ENCODE results near the gene SCAF11.

Gene SCAF11

GRCh38 chr12:45959728-45960127 is 30.6 kb downstream of the SCAF11 start:
- H3K27me3 ChIP-seq (ENCODE audit: control insufficient read depth in 1 of 2, insufficient read depth in 2 of 2, low read length in 2 of 2), result no peaks in the 10 kb centered on the region
- no peaks in the 10 kb centered on the region for H3K4me1 ChIP-seq (ENCODE audit: control insufficient read depth, insufficient read depth, low read length)
- no peak overlapping the region for H3K4me3 ChIP-seq (ENCODE audit: low read length in 2 of 2)
- no peak overlapping the region for H3K9ac ChIP-seq (ENCODE audit: low read length in 2 of 2)
- no peaks in the 10 kb centered on the region for H3K9me3 ChIP-seq (ENCODE audit: control insufficient read depth in 2 of 2, low read length in 2 of 2)
- no peak overlapping the region for H3K27ac ChIP-seq (ENCODE audit: low read length)
- peaks cover 0 to 9% of the 10 kb centered on the region in 2 donors for H3K36me3 ChIP-seq (ENCODE audit: control insufficient read depth in 2 of 2, insufficient read depth in 2 of 2, low read length in 2 of 2)

GRCh38 chr12:45959025-45959424 is 31.3 kb downstream of the SCAF11 start:
- H3K36me3 ChIP-seq (ENCODE audit: control insufficient read depth in 2 of 2, insufficient read depth in 2 of 2, low read length in 2 of 2), result peaks cover 0 to 9% of the 10 kb centered on the region in 2 donors
- H3K9me3 ChIP-seq (ENCODE audit: control insufficient read depth in 2 of 2, low read length in 2 of 2), result no peaks in the 10 kb centered on the region
- H3K27me3 ChIP-seq (ENCODE audit: control insufficient read depth in 1 of 2, insufficient read depth in 2 of 2, low read length in 2 of 2), result no peaks in the 10 kb centered on the region
- H3K4me1 ChIP-seq (ENCODE audit: control insufficient read depth, insufficient read depth, low read length), result no peaks in the 10 kb centered on the region
- no peak overlapping the region for H3K9ac ChIP-seq (ENCODE audit: low read length in 2 of 2)
- H3K4me3 ChIP-seq (ENCODE audit: low read length in 2 of 2), result no peak overlapping the region
- no peak overlapping the region for H3K27ac ChIP-seq (ENCODE audit: low read length)

GRCh38 chr12:45948546-45948945 is 41.8 kb downstream of the SCAF11 start:
- no peak overlapping the region for H3K9ac ChIP-seq (ENCODE audit: low read length in 2 of 2)
- H3K36me3 ChIP-seq (ENCODE audit: control insufficient read depth in 2 of 2, insufficient read depth in 2 of 2, low read length in 2 of 2), result peaks cover 15 to 20% of the 10 kb centered on the region in 2 donors
- no peak overlapping the region for H3K4me3 ChIP-seq (ENCODE audit: low read length in 2 of 2)

GRCh38 chr12:45946435-45946834 is 43.9 kb downstream of the SCAF11 start:
- Histone ChIP-seq H3K36me3 (ENCODE audit: control insufficient read depth in 2 of 2, insufficient read depth in 2 of 2, low read length in 2 of 2) (peaks cover 15 to 24% of the 10 kb centered on the region in 2 donors), H3K9me3 (ENCODE audit: control insufficient read depth in 2 of 2, low read length in 2 of 2) (no peaks in the 10 kb centered on the region), H3K27me3 (ENCODE audit: control insufficient read depth in 1 of 2, insufficient read depth in 2 of 2, low read length in 2 of 2) (no peaks in the 10 kb centered on the region)

More at GRCh38 chr12:45948546-45948945, 41.8 kb downstream of the SCAF11 start:
- H3K4me1 ChIP-seq (ENCODE audit: control insufficient read depth, insufficient read depth, low read length), result no peaks in the 10 kb centered on the region
- no peaks in the 10 kb centered on the region for H3K27me3 ChIP-seq (ENCODE audit: control insufficient read depth in 1 of 2, insufficient read depth in 2 of 2, low read length in 2 of 2)
- H3K9me3 ChIP-seq (ENCODE audit: control insufficient read depth in 2 of 2, low read length in 2 of 2), result no peaks in the 10 kb centered on the region
- H3K27ac ChIP-seq (ENCODE audit: low read length), result no peak overlapping the region

GRCh38 chr12:45944771-45945170 is 45.6 kb downstream of the SCAF11 start:
- H3K9ac ChIP-seq (ENCODE audit: low read length in 2 of 2), result no peak overlapping the region
- H3K4me3 ChIP-seq (ENCODE audit: low read length in 2 of 2), result no peak overlapping the region
- H3K36me3 ChIP-seq (ENCODE audit: control insufficient read depth in 2 of 2, insufficient read depth in 2 of 2, low read length in 2 of 2), result peaks cover 15 to 32% of the 10 kb centered on the region in 2 donors
- H3K27ac ChIP-seq (ENCODE audit: low read length), result no peak overlapping the region
- no peaks in the 10 kb centered on the region for H3K9me3 ChIP-seq (ENCODE audit: control insufficient read depth in 2 of 2, low read length in 2 of 2)
- no peaks in the 10 kb centered on the region for H3K27me3 ChIP-seq (ENCODE audit: control insufficient read depth in 1 of 2, insufficient read depth in 2 of 2, low read length in 2 of 2)
- H3K4me1 ChIP-seq (ENCODE audit: control insufficient read depth, insufficient read depth, low read length), result no peaks in the 10 kb centered on the region

More at GRCh38 chr12:45946435-45946834, 43.9 kb downstream of the SCAF11 start:
- no peak overlapping the region for H3K4me3 ChIP-seq (ENCODE audit: low read length in 2 of 2)
- no peak overlapping the region for H3K27ac ChIP-seq (ENCODE audit: low read length)
- no peak overlapping the region for H3K9ac ChIP-seq (ENCODE audit: low read length in 2 of 2)
- no peaks in the 10 kb centered on the region for H3K4me1 ChIP-seq (ENCODE audit: control insufficient read depth, insufficient read depth, low read length)

GRCh38 chr12:45939759-45940158 is 50.6 kb downstream of the SCAF11 start:
- Histone ChIP-seq H3K9me3 (ENCODE audit: control insufficient read depth in 2 of 2, low read length in 2 of 2) (no peaks in the 10 kb centered on the region), H3K9ac (ENCODE audit: low read length in 2 of 2) (no peak overlapping the region), H3K27me3 (ENCODE audit: control insufficient read depth in 1 of 2, insufficient read depth in 2 of 2, low read length in 2 of 2) (no peaks in the 10 kb centered on the region), H3K4me3 (ENCODE audit: low read length in 2 of 2) (no peak overlapping the region), H3K4me1 (ENCODE audit: control insufficient read depth, insufficient read depth, low read length) (no peaks in the 10 kb centered on the region), H3K27ac (ENCODE audit: low read length) (no peak overlapping the region), H3K36me3 (ENCODE audit: control insufficient read depth in 2 of 2, insufficient read depth in 2 of 2, low read length in 2 of 2) (peaks cover 3 to 20% of the 10 kb centered on the region in 2 donors)

GRCh38 chr12:45938566-45938965 is 51.8 kb downstream of the SCAF11 start:
- no peaks in the 10 kb centered on the region for H3K9me3 ChIP-seq (ENCODE audit: control insufficient read depth in 2 of 2, low read length in 2 of 2)

GRCh38 chr12:45934956-45935355 is 55.4 kb downstream of the SCAF11 start:
- H3K36me3 ChIP-seq (ENCODE audit: control insufficient read depth in 2 of 2, insufficient read depth in 2 of 2, low read length in 2 of 2), result peaks cover 0 to 7% of the 10 kb centered on the region in 2 donors
- H3K27me3 ChIP-seq (ENCODE audit: control insufficient read depth in 1 of 2, insufficient read depth in 2 of 2, low read length in 2 of 2), result no peaks in the 10 kb centered on the region
- H3K27ac ChIP-seq (ENCODE audit: low read length), result no peak overlapping the region
- no peak overlapping the region for H3K9ac ChIP-seq (ENCODE audit: low read length in 2 of 2)
- no peaks in the 10 kb centered on the region for H3K9me3 ChIP-seq (ENCODE audit: control insufficient read depth in 2 of 2, low read length in 2 of 2)
- H3K4me1 ChIP-seq (ENCODE audit: control insufficient read depth, insufficient read depth, low read length), result no peaks in the 10 kb centered on the region
- H3K4me3 ChIP-seq (ENCODE audit: low read length in 2 of 2), result no peak overlapping the region

More at GRCh38 chr12:45938566-45938965, 51.8 kb downstream of the SCAF11 start:
- Histone ChIP-seq H3K4me3 (ENCODE audit: low read length in 2 of 2) (no peak overlapping the region), H3K27me3 (ENCODE audit: control insufficient read depth in 1 of 2, insufficient read depth in 2 of 2, low read length in 2 of 2) (no peaks in the 10 kb centered on the region), H3K4me1 (ENCODE audit: control insufficient read depth, insufficient read depth, low read length) (no peaks in the 10 kb centered on the region), H3K27ac (ENCODE audit: low read length) (no peak overlapping the region), H3K9ac (ENCODE audit: low read length in 2 of 2) (no peak overlapping the region), H3K36me3 (ENCODE audit: control insufficient read depth in 2 of 2, insufficient read depth in 2 of 2, low read length in 2 of 2) (peaks cover 3 to 17% of the 10 kb centered on the region in 2 donors)

- H3K9me3 ChIP-seq (ENCODE audit: control insufficient read depth in 2 of 2, low read length in 2 of 2), result no peaks in the 10 kb centered on the region
- H3K4me3 ChIP-seq (ENCODE audit: low read length in 2 of 2), result no peak overlapping the region
- no peaks in the 10 kb centered on the region for H3K4me1 ChIP-seq (ENCODE audit: control insufficient read depth, insufficient read depth, low read length)
- H3K9ac ChIP-seq (ENCODE audit: low read length in 2 of 2), result no peak overlapping the region
- peaks cover under 1 to 8% of the 10 kb centered on the region in 2 donors for H3K36me3 ChIP-seq (ENCODE audit: control insufficient read depth in 2 of 2, insufficient read depth in 2 of 2, low read length in 2 of 2)
- H3K27ac ChIP-seq (ENCODE audit: low read length), result no peak overlapping the region
- H3K27me3 ChIP-seq (ENCODE audit: control insufficient read depth in 1 of 2, insufficient read depth in 2 of 2, low read length in 2 of 2), result no peaks in the 10 kb centered on the region
Measured at GRCh38 chr12:45933504-45933903, 56.9 kb downstream of the SCAF11 start.

- H3K36me3 ChIP-seq (ENCODE audit: control insufficient read depth in 2 of 2, insufficient read depth in 2 of 2, low read length in 2 of 2), result peaks cover 12 to 15% of the 10 kb centered on the region in 2 donors
Measured at GRCh38 chr12:45930369-45930768, 60.0 kb downstream of the SCAF11 start.

GRCh38 chr12:45928309-45928708 is 62.1 kb downstream of the SCAF11 start:
- no peaks in the 10 kb centered on the region for H3K4me1 ChIP-seq (ENCODE audit: control insufficient read depth, insufficient read depth, low read length)
- H3K36me3 ChIP-seq (ENCODE audit: control insufficient read depth in 2 of 2, insufficient read depth in 2 of 2, low read length in 2 of 2), result peaks cover 14 to 19% of the 10 kb centered on the region in 2 donors
- no peak overlapping the region for H3K4me3 ChIP-seq (ENCODE audit: low read length in 2 of 2)
- no peak overlapping the region for H3K9ac ChIP-seq (ENCODE audit: low read length in 2 of 2)
- H3K27ac ChIP-seq (ENCODE audit: low read length), result no peak overlapping the region
- no peaks in the 10 kb centered on the region for H3K9me3 ChIP-seq (ENCODE audit: control insufficient read depth in 2 of 2, low read length in 2 of 2)
- H3K27me3 ChIP-seq (ENCODE audit: control insufficient read depth in 1 of 2, insufficient read depth in 2 of 2, low read length in 2 of 2), result no peaks in the 10 kb centered on the region

More at GRCh38 chr12:45930369-45930768, 60.0 kb downstream of the SCAF11 start:
- Histone ChIP-seq H3K9me3 (ENCODE audit: control insufficient read depth in 2 of 2, low read length in 2 of 2) (no peaks in the 10 kb centered on the region), H3K9ac (ENCODE audit: low read length in 2 of 2) (no peak overlapping the region), H3K27ac (ENCODE audit: low read length) (no peak overlapping the region), H3K4me3 (ENCODE audit: low read length in 2 of 2) (no peak overlapping the region), H3K27me3 (ENCODE audit: control insufficient read depth in 1 of 2, insufficient read depth in 2 of 2, low read length in 2 of 2) (no peaks in the 10 kb centered on the region), H3K4me1 (ENCODE audit: control insufficient read depth, insufficient read depth, low read length) (no peaks in the 10 kb centered on the region)

Measured in stomach smooth muscle (tissue), 2 donors.